Measurements from ENCODE around the gene DDX25. TPM values are rescaled to one million over a fixed set of nuclear protein-coding genes. Genes with fewer than 3 reads are reported as not detected.

The DDX25 gene
- total and polyA plus RNA-seq, 2 of the 8 experiments (the other 6 are each of a cell fraction or from before 2014, with no cell fraction given): 17.6 to 17.9 TPM

DNA sequence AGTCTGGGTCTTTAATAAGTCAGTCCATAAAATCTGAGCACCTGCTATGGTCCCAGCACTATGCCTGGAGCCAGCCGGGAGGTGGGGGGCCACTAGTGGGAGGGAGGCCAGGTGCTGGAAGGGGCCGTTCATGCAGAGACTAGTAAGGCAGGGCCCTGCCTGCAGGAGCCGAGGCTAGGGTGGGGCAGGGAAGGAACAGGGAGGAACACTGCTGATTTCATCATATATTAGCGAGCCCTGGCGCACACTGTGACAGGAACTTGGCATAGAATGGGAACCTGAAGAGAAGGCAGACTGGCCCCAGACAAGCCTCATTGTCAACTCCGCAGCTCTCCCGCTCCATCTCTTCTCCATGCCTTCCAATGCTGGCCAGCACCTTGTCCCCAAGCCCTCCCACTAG, 48.7 kb downstream of the DDX25 start:
- Histone ChIP-seq H3K79me1 (ENCODE audit: low read depth, low read length) (no peaks in the 10 kb centered on the region), H2BK15ac (ENCODE audit: low read length) (no peak overlapping the region), H3K79me2 (ENCODE audit: control insufficient read depth in 1 of 2, insufficient read depth in 2 of 2, low read length in 2 of 2) (no peaks in the 10 kb centered on the region), H4K8ac (ENCODE audit: extremely low read depth, insufficient read depth, low read length) (peak overlapping the region; percentile 3; the same call in 1 of the 2 replicates), H2AK5ac (ENCODE audit: low read depth, low read length) (no peak overlapping the region), H3K4me2 (ENCODE audit: insufficient read depth in 1 of 2, low read depth in 2 of 2, low read length in 2 of 2) (no peak overlapping the region), H3K23ac (ENCODE audit: insufficient read length) (no peak overlapping the region), H3K36me3 (ENCODE audit: control insufficient read depth in 2 of 4, insufficient read depth in 4 of 4, low read length in 3 of 4) (no peaks in the 10 kb centered on the region; a peak in 1 of 8 replicates), H4K91ac (replicated peaks; ENCODE audit: insufficient read length, low read length) (no peak overlapping the region), H3K27ac (ENCODE audit: low read depth, low read length) (no peak overlapping the region), H3K14ac (ENCODE audit: insufficient read length) (no peak overlapping the region), H3K4me3 (ENCODE audit: extremely low read depth in 1 of 4, insufficient read depth in 2 of 4, low read depth in 3 of 4, low read length in 4 of 4) (no peak overlapping the region), H3K18ac (ENCODE audit: extremely low read depth, low read length) (no peak overlapping the region), H3K27me3 (replicated peaks in 1 of 4; ENCODE audit: control insufficient read depth in 3 of 4, extremely low read depth in 1 of 4, insufficient read depth in 3 of 4, low read length in 3 of 4) (no peaks in the 10 kb centered on the region), H3K4me1 (replicated peaks in 1 of 4; ENCODE audit: control insufficient read depth in 3 of 4, insufficient read depth in 4 of 4, low read length in 3 of 4) (peaks cover 0 to 2% (median 0%) of the 10 kb centered on the region in 4 experiments; a peak in 3 of 7 replicates), H2BK120ac (replicated peaks; ENCODE audit: low read depth, low read length) (no peak overlapping the region), H2AFZ (ENCODE audit: low read length) (no peak overlapping the region), H2BK20ac (ENCODE audit: low read length) (no peak overlapping the region), H4K20me1 (replicated peaks in 1 of 2; ENCODE audit: control insufficient read depth in 1 of 2, insufficient read depth in 2 of 2, low read length in 2 of 2) (no peaks in the 10 kb centered on the region), H3K9ac (replicated peaks in 1 of 4; ENCODE audit: extremely low read depth in 1 of 4, low read depth in 3 of 4, low read length in 3 of 4) (no peak overlapping the region), H2BK12ac (ENCODE audit: low read depth, low read length) (no peak overlapping the region), H3K23me2 (ENCODE audit: low read depth, low read length) (no peaks in the 10 kb centered on the region), H4K5ac (ENCODE audit: insufficient read length, low read depth, low read length) (no peak overlapping the region), H3K56ac (replicated peaks; ENCODE audit: insufficient read length, low read depth, low read length) (no peak overlapping the region), H3K4ac (replicated peaks; ENCODE audit: insufficient read length, low read depth, low read length) (no peak overlapping the region), H2BK5ac (ENCODE audit: low read depth, low read length) (no peak overlapping the region; the same call in 1 of the 2 replicates), H3K9me3 (ENCODE audit: insufficient read depth in 2 of 2, low read depth in 1 of 2, low read length in 1 of 2) (no peaks in the 10 kb centered on the region)
- CTCF ChIA-PET (ENCODE audit: partially characterized antibody): interaction anchor here (1.0 to 3.8 kb wide), 5 partner anchors 10 to 241 kb away, joined by 3 to 31 read pairs (median 4); no protein-coding TSS in a partner anchor
- POLR2A ChIA-PET (ENCODE audit: partially characterized antibody): interaction anchor here (0.7 kb wide), 1 partner anchor 12 kb away, joined by 3 read pairs; no protein-coding TSS in a partner anchor
- FAIRE-seq (no peak), DNase-seq (ENCODE audit: low read depth in 1 of 2, low spot score in 2 of 2) (no peak)
- TF ChIP-seq RAD21 (IDR thresholded peaks at IDR 0.05 in 1 of 2, conservative IDR thresholded peaks at IDR 0.05 in 1 of 2; ENCODE audit: low read depth in 2 of 2, low read length in 2 of 2): no peak
- no peak for TF ChIP-seq SAP30 (IDR thresholded peaks at IDR 0.05; ENCODE audit: insufficient read depth, insufficient replicate concordance, low read length)
- TF ChIP-seq, protein P1, sequence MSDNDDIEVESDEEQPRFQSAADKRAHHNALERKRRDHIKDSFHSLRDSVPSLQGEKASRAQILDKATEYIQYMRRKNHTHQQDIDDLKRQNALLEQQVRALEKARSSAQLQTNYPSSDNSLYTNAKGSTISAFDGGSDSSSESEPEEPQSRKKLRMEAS (IDR thresholded peaks at IDR 0.05): no peak
- no peak for TF ChIP-seq SP2 (IDR thresholded peaks at IDR 0.05; ENCODE audit: low read length)
- TF ChIP-seq BACH1 (IDR thresholded peaks at IDR 0.05; ENCODE audit: low read length): no peak
- no peak for TF ChIP-seq JUND (IDR thresholded peaks at IDR 0.05; ENCODE audit: low read length)
- no peak for TF ChIP-seq NRF1 (IDR thresholded peaks at IDR 0.05; ENCODE audit: low read depth, low read length)
- TF ChIP-seq TEAD4 (IDR thresholded peaks at IDR 0.05; ENCODE audit: low read depth, low read length): no peak
- TF ChIP-seq SUZ12 (IDR thresholded peaks at IDR 0.05; ENCODE audit: low read length): no peak
- TF ChIP-seq, protein P2, sequence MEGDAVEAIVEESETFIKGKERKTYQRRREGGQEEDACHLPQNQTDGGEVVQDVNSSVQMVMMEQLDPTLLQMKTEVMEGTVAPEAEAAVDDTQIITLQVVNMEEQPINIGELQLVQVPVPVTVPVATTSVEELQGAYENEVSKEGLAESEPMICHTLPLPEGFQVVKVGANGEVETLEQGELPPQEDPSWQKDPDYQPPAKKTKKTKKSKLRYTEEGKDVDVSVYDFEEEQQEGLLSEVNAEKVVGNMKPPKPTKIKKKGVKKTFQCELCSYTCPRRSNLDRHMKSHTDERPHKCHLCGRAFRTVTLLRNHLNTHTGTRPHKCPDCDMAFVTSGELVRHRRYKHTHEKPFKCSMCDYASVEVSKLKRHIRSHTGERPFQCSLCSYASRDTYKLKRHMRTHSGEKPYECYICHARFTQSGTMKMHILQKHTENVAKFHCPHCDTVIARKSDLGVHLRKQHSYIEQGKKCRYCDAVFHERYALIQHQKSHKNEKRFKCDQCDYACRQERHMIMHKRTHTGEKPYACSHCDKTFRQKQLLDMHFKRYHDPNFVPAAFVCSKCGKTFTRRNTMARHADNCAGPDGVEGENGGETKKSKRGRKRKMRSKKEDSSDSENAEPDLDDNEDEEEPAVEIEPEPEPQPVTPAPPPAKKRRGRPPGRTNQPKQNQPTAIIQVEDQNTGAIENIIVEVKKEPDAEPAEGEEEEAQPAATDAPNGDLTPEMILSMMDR (IDR thresholded peaks at IDR 0.05; ENCODE audit: control extremely low read depth in 1 of 3, insufficient read depth in 1 of 3, low read depth in 1 of 3, low read length in 3 of 3): no peak
- TF ChIP-seq HDAC6 (IDR thresholded peaks at IDR 0.05; ENCODE audit: low read depth, low read length): no peak
- WGBS, 2 experiments (ENCODE audit: extremely low coverage in 1 of 2, insufficient coverage in 1 of 2, insufficient read length in 1 of 2, insufficient replicate concordance in 2 of 2, low coverage in 1 of 2, low lambda C conversion rate in 2 of 2, missing lambda C conversion rate in 1 of 2): 89% methylated on average over 7 of the region's 7 CpGs; no CpG with 5 or more reads in 1 of the 2 experiments
